Spleen (tissue), 11 donors: Measurements from ENCODE around the gene SBF1. TPM values are rescaled to one million over a fixed set of nuclear protein-coding genes. Genes with fewer than 3 reads are reported as not detected.
A peak's percentile ranks its signal among the peaks of the same experiment; 100 is the strongest.

Source experiments
- DNase-seq: peaks from one replicate; pipeline ENCODE4 v3.0.0-alpha.2; 2020
- H3K27ac ChIP-seq, 8 donors: fragments of 200-600 bp; sonication (generic) in 7 of 8; 1 replicate in 4 of 8; 2 replicates in 4 of 8; pipeline versions ENCODE4 v1.5.0 to v1.8.0; 2016 to 2021; ENCODE audit warnings: inconsistent platforms in 4 of 8, mild to moderate bottlenecking in 4 of 8, moderate library complexity in 1 of 8
- H3K27me3 ChIP-seq, 7 donors: fragments of 200-600 bp; sonication (generic) in 6 of 7; replicated peaks in 1 of 7; 1 replicate in 4 of 7; 2 replicates in 3 of 7; pipeline versions ENCODE4 v1.5.0 to v1.8.0; 2016 to 2021; ENCODE audit warnings: inconsistent platforms in 3 of 7, mild to moderate bottlenecking in 1 of 7
- H3K36me3 ChIP-seq, 6 donors: fragments of 200-600 bp; sonication (generic) in 5 of 6; 1 replicate in 4 of 6; 2 replicates in 2 of 6; pipeline versions ENCODE4 v1.5.0 to v1.8.0; 2016 to 2021; ENCODE audit warnings: inconsistent platforms in 2 of 6
- H3K4me1 ChIP-seq, 6 donors: fragments of 200-600 bp; sonication (generic) in 5 of 6; 1 replicate in 3 of 6; 2 replicates in 3 of 6; pipeline versions ENCODE4 v1.5.0 to v1.8.0; 2016 to 2021; ENCODE audit warnings: inconsistent platforms in 3 of 6
- H3K4me3 ChIP-seq, 8 donors: fragments of 200-600 bp; sonication (generic) in 7 of 8; 1 replicate in 4 of 8; 2 replicates in 4 of 8; pipeline versions ENCODE4 v1.5.0 to v1.8.0; 2016 to 2021; ENCODE audit warnings: inconsistent platforms in 4 of 8, mild to moderate bottlenecking in 4 of 8, moderate library complexity in 2 of 8
- H3K9me3 ChIP-seq, 8 donors: fragments of 200-600 bp; sonication (generic) in 7 of 8; 1 replicate in 4 of 8; 2 replicates in 4 of 8; pipeline versions ENCODE4 v1.5.0 to v1.8.0; 2016 to 2021; ENCODE audit warnings: inconsistent platforms in 4 of 8
- CTCF ChIP-seq, 11 experiments: fragments of 200-600 bp in 7 of 11; fragments of 450-650 bp in 4 of 11; sonication (generic) in 4 of 11; IDR thresholded peaks in 8 of 11; conservative IDR thresholded peaks in 3 of 11; 1 replicate in 7 of 11; 2 replicates in 4 of 11; pipeline versions ENCODE4 v1.4.0 to v1.8.0; 2016 to 2021; ENCODE audit warnings: antibody characterized with exemption in 11 of 11, inconsistent platforms in 4 of 11, mild to moderate bottlenecking in 1 of 11
- POLR2A ChIP-seq, 3 donors: fragments of 450-650 bp; IDR thresholded peaks; one replicate each; pipeline ENCODE4 v1.5.1; 2017; ENCODE audit warnings: antibody characterized with exemption in 3 of 3, mild to moderate bottlenecking in 1 of 3
- POLR2AphosphoS5 ChIP-seq, 3 donors: sonication (generic); formaldehyde crosslinking; IDR thresholded peaks; one replicate each; pipeline ENCODE4 v1.5.1; 2017; ENCODE audit warnings: antibody characterized with exemption in 3 of 3
- WGBS, 5 donors: extraction: QIAGEN DNeasy Blood & Tissue Kit in 3 of 5; methylation state at CpG; one replicate each; pipeline versions ENCODE4 v1.1.5 to v1.1.7; 2013 to 2018; 5-methylcytosine and 5-hydroxymethylcytosine counted together
- intact Hi-C: fragments of 100-400 bp; cut with DNase I; formaldehyde crosslinking; loops from one replicate; pipeline ENCODE4 v1.15.0; 2023; ENCODE audit warnings: low total_unique reads
- polyA plus RNA-seq, 3 donors: library from polyadenylated mRNA; stranded (reverse); fragments of 200-250 nt; gene quantifications; one replicate each; pipeline ENCODE4 v1.2.1, GENCODE V29; 2013
- total RNA-seq, 7 donors: library from RNA; depleted of rRNA in 3 of 7; stranded (reverse); fragments of >200 nt in 3 of 7; fragmentation: NEBNext Ultra II Directional in 4 of 7; extraction: Animal tissue kit (Norgen Biotek cat#: 25700) in 4 of 7; gene quantifications; one replicate each; pipeline versions ENCODE4 v1.1.0 to v1.2.1, GENCODE V29; 2016 to 2021
- donor health status: healthy with polysubstance abuse.
- donor health status: DM: no; HTN: no; CAD: no; lungs with moderate emphysema.
- donor health status: DM: no; HTN: no; CAD: no.
- donor health status: Bipolar disorder and iron deficiency.
- donor health status: healthy.
- donor health status: DM: no; HTN: no; CAD: no.
- donor health status: DM: yes; HTN: yes; CAD: no.

Gene SBF1
- total and polyA plus RNA-seq, 10 donors = 35.7 to 96.9 (median 75.3) TPM

GRCh38 chr22:50507421-50507990 is 32.7 kb upstream of the SBF1 start, which contains the start of gene LMF2:
LMF2 (minus strand) TSS chr22:50507702; CDS start chr22:50507675, 27 bp downstream.
- no peaks in the 10 kb centered on the region for H3K9me3 ChIP-seq
- 0 to 1% (median 1%) methylated on average over 11 to 62 of the region's 62 CpGs for WGBS, 5 donors
- peak within 1 kb of the TSS; percentile 63 to 96 (median 84) for H3K4me3 ChIP-seq
- intact Hi-C loops = no loop called here
- peak within 1 kb of the TSS; percentile 82 to 97 (median 93) for H3K27ac ChIP-seq
- H3K4me1 ChIP-seq = peaks cover 18 to 54% (median 33%) of the 10 kb centered on the region in 6 donors
- peak; percentile 99 for DNase-seq
- H3K27me3 ChIP-seq = no peaks in the 10 kb centered on the region
- H3K36me3 ChIP-seq = peaks cover 0 to 58% (median 33%) of the 10 kb centered on the region in 6 donors
- TF ChIP-seq POLR2AphosphoS5 (IDR thresholded peaks at IDR 0.05) = peak; percentile 77 to 85 (median 82)
- TF ChIP-seq CTCF (IDR thresholded peaks at IDR 0.05 in 8 of 11, conservative IDR thresholded peaks at IDR 0.05 in 3 of 11) = peak in 3 of 11 experiments; percentile 10 to 19 (median 15)
- TF ChIP-seq POLR2A (IDR thresholded peaks at IDR 0.05) = peak in 1 of 3 donors; percentile 17

- H3K27ac ChIP-seq = peak overlapping the region; percentile 72 to 97 (median 91)
- peak; percentile 91 for DNase-seq
- 30 to 50% (median 45%) methylated on average over 12 to 21 of the region's 21 CpGs for WGBS, 5 donors
Measured at GRCh38 chr22:50506611-50507420, 32.0 kb upstream of the SBF1 start.

GRCh38 chr22:50505776-50506610 is 31.2 kb upstream of the SBF1 start:
- TF ChIP-seq POLR2AphosphoS5 (IDR thresholded peaks at IDR 0.05) = no peak
- no peak for TF ChIP-seq POLR2A (IDR thresholded peaks at IDR 0.05)
- DNase-seq = peak; percentile 87
- H3K27ac ChIP-seq = peak overlapping the region in 2 of 8 donors; percentile 91 to 97
- WGBS, 5 donors = 91 to 96% (median 93%) methylated on average over 29 to 41 of the region's 41 CpGs
- no peaks in the 10 kb centered on the region for H3K27me3 ChIP-seq
- no peaks in the 10 kb centered on the region for H3K9me3 ChIP-seq
- H3K36me3 ChIP-seq = peaks cover 0 to 57% (median 37%) of the 10 kb centered on the region in 6 donors
- peak overlapping the region in 7 of 8 donors; percentile 56 to 96 (median 81) for H3K4me3 ChIP-seq
- peaks cover 18 to 53% (median 33%) of the 10 kb centered on the region in 6 donors for H3K4me1 ChIP-seq
- intact Hi-C loops = no loop called here

More at GRCh38 chr22:50506611-50507420, 32.0 kb upstream of the SBF1 start:
- no peaks in the 10 kb centered on the region for H3K9me3 ChIP-seq
- peaks cover 0 to 60% (median 37%) of the 10 kb centered on the region in 6 donors for H3K36me3 ChIP-seq
- H3K4me3 ChIP-seq = peak overlapping the region; percentile 56 to 96 (median 83)
- TF ChIP-seq CTCF (IDR thresholded peaks at IDR 0.05 in 8 of 11, conservative IDR thresholded peaks at IDR 0.05 in 3 of 11) = no peak
- no peak for TF ChIP-seq POLR2AphosphoS5 (IDR thresholded peaks at IDR 0.05)
- no peak for TF ChIP-seq POLR2A (IDR thresholded peaks at IDR 0.05)
- H3K4me1 ChIP-seq = peaks cover 18 to 53% (median 33%) of the 10 kb centered on the region in 6 donors
- no peaks in the 10 kb centered on the region for H3K27me3 ChIP-seq
- intact Hi-C loops = no loop called here

- DNase-seq = peak; percentile 79
- no peak overlapping the region for H3K4me3 ChIP-seq
- intact Hi-C loops = no loop called here
- H3K36me3 ChIP-seq = peaks cover 0 to 56% (median 37%) of the 10 kb centered on the region in 6 donors
- 89 to 95% (median 93%) methylated on average over 13 to 14 of the region's 14 CpGs for WGBS, 5 donors
- H3K27me3 ChIP-seq = no peaks in the 10 kb centered on the region
- no peaks in the 10 kb centered on the region for H3K9me3 ChIP-seq
- peaks cover 18 to 52% (median 33%) of the 10 kb centered on the region in 6 donors for H3K4me1 ChIP-seq
- no peak overlapping the region for H3K27ac ChIP-seq
- TF ChIP-seq CTCF (IDR thresholded peaks at IDR 0.05 in 8 of 11, conservative IDR thresholded peaks at IDR 0.05 in 3 of 11) (no peak), POLR2A (IDR thresholded peaks at IDR 0.05) (no peak), POLR2AphosphoS5 (IDR thresholded peaks at IDR 0.05) (no peak)
Measured at GRCh38 chr22:50505276-50505775, 30.5 kb upstream of the SBF1 start.
